NCI-H1105 (cell line): ENCODE results near the gene CHCHD3.

Experiments
- DNase-seq: peaks from one replicate; lab custom pipeline; 2025; lab: John Stamatoyannopoulos, UW

CHCHD3 gene

GRCh38 chr7:133077394-133077793 is 4.5 kb downstream of the CHCHD3 start:
- DNase-seq = no peak

DNA sequence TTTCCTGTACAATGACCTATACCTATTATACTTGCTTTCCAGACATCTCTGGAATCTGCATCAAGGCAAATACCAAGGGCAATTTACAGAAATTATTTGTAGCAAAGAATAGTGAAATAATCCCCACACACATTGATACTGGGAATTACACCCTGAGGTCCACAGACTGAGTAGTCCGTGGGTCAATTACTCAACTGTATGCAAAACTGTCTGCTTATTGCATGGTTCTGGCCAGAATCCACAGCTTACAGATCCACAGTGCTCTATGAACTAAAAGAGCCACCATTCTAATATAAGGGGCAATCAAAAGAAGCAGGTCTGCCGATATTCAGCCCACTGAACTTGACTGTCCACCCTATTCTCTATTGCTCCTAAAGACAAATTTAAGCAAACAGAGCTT is 5.7 kb downstream of the CHCHD3 start:
- DNase-seq = no peak

DNA sequence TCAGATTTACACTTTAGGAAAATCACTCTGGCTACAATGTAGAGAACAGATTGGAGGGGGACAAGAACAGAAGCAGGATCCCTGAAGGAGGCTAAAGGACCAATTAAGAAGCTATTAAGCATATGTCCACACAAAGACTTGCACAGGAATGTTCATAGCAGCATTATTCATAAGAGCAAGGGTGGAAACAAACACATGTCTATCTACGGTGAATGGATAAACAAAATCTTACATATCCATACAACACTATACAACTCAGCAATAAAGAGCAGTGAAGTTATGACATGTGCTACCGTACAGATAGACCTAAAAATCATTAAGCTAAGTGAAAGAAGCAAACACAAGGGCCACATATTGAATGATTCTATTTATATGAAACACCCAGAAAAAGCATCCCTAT is 10.4 kb downstream of the CHCHD3 start:
- DNase-seq = no peak

- no peak for DNase-seq
These were observed 11.3 kb downstream of the CHCHD3 start for GRCh38 chr7:133070562-133070961.

GRCh38 chr7:133065301-133065700 is 16.6 kb downstream of the CHCHD3 start:
- no peak for DNase-seq

GRCh38 chr7:133064082-133064820 is 17.6 kb downstream of the CHCHD3 start:
- DNase-seq = no peak

DNA sequence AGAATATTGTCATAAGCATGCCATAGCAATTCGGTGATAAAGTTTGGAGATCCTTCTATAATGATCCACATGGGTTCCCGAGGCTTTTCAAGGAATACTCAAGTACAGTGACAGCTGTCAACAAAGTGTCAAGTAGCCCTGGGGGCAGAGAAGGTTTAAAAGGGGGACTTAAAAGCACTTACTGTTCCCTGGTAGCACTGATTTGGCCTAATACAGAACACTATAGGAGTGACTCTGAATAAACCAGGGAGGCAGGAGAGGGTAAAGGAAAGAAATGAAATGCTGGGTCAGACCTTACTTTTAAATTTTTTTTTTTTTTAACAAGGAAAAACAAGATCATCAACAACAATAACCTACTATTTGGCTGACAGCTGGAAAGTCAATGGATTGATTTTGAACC is 20.1 kb downstream of the CHCHD3 start:
- no peak for DNase-seq

GRCh38 chr7:133061357-133061756 is 20.5 kb downstream of the CHCHD3 start:
- DNase-seq = peak; percentile 10

- DNase-seq = no peak
These were observed 21.9 kb downstream of the CHCHD3 start for GRCh38 chr7:133060004-133060403.

DNA sequence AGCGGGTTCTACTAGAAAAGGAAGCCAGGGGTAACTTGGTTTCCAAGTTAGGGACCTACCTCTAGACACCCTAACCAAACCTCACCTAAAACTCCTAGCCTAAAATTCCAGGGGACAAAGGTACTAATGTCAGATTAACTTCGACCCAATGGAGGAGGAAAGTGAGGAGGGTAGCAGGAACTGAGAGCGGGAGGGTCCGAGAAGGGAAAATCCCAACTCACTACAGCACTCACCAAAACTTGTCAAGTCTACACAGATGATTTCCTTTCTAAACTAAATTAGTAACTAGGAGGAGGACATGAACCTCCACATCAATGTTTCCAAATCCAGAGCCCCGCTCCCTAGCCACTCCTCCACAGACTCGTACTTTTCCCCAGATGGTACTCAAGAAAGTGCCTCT is 22.6 kb downstream of the CHCHD3 start:
- DNase-seq = no peak

- peak; percentile 63 for DNase-seq
These were observed 25.3 kb downstream of the CHCHD3 start for GRCh38 chr7:133056370-133057238.

DNA sequence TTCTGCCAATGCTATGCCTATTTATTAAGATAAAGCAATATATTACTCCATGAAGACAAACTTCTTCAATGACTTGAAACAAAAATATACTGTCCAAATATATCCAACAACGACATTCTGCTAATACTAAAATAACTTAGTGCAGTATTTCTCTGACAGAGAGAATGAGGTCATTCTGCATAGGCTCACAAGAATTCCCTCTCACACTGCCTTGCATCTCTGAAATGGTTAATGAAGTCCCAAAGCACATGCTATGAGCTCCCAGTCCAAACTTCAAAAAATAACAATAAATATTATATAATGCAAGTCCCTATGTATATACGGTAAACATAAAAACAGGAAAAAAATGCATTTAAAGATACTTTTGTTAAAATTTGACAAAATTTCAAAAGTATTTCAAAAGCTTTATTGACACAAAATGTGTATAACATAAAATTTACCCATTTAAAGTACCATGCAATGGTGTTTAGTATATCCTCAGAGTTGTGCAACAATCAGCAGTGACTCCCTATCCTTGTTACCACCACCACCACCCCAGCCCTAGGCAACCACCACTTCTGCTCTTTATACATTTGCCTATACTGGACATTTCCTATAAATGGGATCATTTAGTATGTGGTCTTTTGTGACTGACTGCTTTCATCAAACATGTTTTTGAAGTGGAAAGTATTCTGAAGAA is 27.6 kb downstream of the CHCHD3 start:
- no peak for DNase-seq

DNA sequence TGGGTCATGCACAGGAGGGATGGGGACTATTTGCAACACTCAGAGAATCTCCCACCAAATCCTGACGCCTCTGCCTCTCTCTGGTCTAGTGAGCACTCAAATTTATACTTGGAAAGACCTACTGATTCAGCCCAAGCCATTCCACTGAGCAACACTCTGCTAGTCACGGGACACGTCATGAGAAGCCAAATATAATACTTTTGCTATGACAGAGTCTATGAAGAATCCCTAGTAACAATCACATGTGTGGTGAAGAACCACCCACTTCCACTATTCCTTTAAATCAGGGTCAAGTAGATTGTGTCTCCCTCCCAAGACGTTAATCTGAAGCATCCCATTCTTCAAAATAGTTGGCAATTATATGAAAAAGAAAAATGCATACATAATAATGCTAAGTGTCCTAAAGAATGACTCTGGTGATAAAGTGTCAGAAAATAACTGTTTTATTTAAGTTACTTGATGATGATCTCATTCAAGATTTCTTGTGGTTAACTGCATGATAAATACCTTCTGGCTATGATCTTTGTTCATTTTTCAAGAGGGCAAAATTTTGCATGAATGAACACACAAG is 28.5 kb downstream of the CHCHD3 start:
- DNase-seq = no peak

DNA sequence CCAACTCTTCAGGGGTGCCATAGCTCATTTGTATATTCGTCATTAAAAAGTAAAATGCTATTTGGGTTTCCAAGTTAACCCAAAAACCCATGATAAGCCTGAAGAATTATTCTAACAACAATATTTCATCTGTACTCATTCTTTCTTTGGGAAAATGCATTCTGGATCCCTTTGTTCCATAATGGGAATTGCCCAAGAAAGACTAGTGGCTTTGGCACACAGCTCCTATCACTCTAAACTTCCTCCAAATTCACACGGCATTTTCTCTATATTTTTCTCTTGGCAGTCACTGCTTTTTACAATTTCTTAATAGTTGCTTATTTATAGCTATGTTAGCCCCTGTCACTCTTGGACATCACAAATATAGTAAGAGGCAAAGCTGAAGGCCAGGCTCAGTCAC is 29.1 kb downstream of the CHCHD3 start:
- no peak for DNase-seq

- DNase-seq = no peak
These were observed 29.5 kb downstream of the CHCHD3 start for GRCh38 chr7:133052401-133052756.

- DNase-seq = no peak
These were observed 30.0 kb downstream of the CHCHD3 start for GRCh38 chr7:133051719-133052400.

GRCh38 chr7:133051066-133051465 is 30.8 kb downstream of the CHCHD3 start:
- no peak for DNase-seq

DNA sequence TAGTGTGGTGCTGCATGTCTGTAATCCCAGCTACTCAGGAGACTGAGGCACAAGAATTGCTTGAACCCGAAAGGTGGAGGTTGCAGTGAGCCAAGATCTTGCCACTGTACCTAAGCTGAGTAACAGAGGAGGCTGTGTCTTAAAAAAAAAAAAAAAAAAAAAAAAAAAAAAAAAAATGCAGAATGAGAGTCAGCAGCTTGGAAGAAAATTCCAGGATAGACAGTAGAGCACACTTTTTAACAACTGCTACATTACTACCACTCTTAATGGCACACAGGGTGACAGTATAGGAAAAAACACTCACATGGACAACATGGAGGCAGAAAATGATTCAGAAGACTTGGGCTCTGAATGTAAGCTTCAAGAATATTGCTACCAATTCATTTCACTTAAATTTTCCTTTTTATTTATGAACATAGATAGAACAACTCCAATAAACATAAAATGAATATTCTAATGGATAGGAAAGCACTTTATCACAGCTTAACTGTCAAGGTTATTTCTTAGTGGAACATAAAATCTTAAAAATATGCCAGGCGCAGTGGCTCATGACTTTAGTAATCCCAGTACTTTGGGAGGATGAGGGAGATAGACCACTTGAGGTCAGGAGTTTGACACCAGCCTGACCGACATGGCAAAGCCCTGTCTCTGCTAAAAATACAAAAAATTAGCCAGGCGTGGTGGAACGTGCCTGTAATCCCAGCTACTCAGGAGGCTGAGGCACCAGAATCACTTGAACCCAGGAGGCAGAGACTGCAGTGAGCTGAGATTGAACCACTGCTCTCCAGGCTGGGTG is 31.5 kb downstream of the CHCHD3 start:
- no peak for DNase-seq

- DNase-seq = no peak
These were observed 33.3 kb downstream of the CHCHD3 start for GRCh38 chr7:133048589-133048988.

- no peak for DNase-seq
These were observed 34.6 kb downstream of the CHCHD3 start for GRCh38 chr7:133047321-133047720.
